HG02763 (cell line): ENCODE data around the gene TK1.
"Not testable (repeated sequence)": the region's sequence is repeated elsewhere in the genome, so short reads cannot be mapped to it uniquely, and the experiment has no call there.

Experiments used
- ATAC-seq: cut with Tn5 transposase; IDR thresholded peaks from one replicate; pipeline ENCODE4 v1.9.1; 2021; ENCODE audit warnings: mild to moderate bottlenecking, moderate library complexity; ENCODE audit not compliant: unreplicated experiment

TK1 gene, protein sequence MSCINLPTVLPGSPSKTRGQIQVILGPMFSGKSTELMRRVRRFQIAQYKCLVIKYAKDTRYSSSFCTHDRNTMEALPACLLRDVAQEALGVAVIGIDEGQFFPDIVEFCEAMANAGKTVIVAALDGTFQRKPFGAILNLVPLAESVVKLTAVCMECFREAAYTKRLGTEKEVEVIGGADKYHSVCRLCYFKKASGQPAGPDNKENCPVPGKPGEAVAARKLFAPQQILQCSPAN

DNA sequence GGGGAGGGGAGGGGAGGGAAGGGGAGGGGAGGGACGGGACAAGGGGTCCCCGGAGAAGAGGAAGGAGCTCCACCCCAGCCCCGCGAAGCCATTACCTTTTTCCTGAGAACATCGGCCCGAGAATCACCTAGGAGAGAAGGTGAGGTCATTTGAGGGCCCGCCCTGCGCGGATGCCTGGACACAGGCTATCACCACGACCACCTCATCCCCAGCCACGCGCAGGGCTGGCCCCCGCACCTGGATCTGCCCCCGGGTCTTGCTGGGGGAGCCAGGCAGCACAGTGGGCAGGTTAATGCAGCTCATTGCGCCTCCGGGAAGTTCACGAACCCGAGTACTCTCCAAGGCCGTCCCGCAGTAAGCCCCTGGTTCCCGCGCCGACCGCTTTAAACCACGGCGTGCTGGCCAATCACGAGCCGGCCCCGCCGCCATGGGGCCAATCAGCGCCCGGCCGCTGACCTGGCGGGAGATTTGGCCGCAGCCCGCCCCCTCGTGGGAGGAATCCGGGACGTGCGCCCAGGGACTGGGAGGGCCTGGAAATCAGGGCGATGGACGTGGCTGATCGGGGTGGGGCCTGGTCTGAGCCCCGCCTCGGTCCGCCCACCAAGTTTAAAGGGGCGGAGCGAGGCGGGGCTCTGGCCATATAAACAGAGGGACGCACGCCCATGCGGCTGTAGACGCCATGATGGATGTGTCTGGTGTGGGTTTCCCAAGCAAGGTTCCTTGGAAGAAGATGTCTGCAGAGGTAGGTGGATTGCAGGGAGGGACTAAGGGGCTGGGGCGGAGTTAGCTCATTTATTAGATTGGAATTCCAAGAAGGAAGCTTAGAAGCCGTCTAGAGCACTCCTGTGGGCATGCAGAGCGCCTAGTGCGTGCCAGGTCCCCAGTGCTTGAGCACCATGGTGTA lies at the start of gene TK1, which contains the start of gene AFMID:
Gene TK1 (minus strand): TSS at position 361 of the 904 bp plus-strand sequence. CDS start 58 bp downstream, at position 303.
Gene AFMID (plus strand): TSS at position 671 of the 904 bp plus-strand sequence. CDS start 9 bp downstream, at position 680.
- peak; percentile 89 for ATAC-seq

DNA sequence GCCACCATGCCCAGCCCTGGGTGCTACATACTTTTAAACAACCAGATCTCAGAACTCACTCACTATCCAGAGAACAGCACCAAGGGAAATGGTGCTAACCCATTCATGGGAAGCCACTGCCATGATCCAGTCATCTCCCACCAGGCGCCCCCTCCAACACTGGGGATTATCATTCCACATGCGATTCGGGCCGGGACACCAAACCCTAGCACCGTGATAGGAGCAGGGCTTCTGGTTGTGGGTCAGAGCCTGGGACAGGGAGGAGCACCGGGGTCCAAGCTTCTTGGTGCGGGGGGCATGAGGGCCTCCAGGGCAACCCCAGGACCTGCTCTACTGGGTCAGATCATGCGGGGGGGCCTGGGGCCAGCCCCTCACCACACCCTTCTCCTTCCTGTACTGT lies 49.0 kb upstream of the TK1 start:
- no peak for ATAC-seq

DNA sequence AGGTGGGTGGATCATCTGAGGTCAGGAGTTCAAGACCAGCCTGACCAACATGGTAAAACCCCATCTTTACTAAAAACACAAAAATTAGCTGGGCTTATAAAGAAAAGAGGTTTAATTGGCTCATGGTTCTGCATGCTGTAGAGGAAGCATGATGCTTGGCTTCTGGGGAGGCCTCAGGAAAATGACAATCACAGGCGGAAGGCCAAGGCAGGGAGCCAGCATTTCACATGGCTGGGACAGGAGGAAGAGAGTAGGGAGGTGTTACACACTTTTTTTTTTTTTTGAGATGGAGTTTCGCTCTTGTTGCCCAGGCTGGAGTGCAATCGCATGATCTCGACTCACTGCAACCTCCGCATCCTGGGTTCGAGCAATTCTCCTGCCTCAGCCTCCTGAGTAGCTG lies 48.2 kb upstream of the TK1 start:
- not testable (repeated sequence) for ATAC-seq

GRCh38 chr17:78234261-78234865 lies 47.5 kb upstream of the TK1 start:
- no peak for ATAC-seq

DNA sequence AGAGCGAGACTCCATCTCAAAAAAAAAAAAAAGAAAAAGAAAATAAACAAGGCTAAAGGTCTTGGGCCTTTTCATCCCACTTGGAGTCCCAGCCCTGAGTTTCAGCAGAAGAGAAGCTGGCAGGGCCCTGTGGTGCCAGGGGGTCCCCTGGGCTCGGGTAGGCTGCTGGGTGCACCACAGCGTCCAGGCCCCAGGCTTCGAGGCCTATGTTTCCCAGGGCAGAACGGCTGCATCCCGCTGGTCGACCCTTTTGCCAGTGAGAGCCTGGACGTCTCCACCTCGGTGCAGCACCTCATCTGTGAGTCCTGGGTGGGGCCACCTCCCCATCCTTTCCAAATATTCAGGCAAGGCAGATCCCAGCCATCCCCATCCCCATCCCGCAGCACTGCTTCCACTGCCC lies 46.8 kb upstream of the TK1 start:
- no peak for ATAC-seq

DNA sequence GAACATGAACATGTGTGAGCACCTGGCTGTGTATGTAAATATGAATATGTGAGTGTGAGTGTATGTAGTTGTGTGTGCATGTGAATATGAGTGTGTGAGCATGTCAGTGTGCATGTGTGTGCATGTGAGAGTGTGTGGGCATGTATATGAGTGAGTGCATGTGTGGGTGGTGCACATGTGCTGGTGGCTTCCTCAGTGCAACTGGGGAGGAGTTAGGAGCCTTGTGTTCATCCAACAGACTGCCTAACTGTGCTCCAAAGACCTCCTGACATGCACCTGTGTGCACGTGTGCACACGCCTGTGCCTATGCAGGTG lies 46.0 kb upstream of the TK1 start:
- no peak for ATAC-seq

GRCh38 chr17:78231991-78232858 lies 45.4 kb upstream of the TK1 start:
- no peak for ATAC-seq

DNA sequence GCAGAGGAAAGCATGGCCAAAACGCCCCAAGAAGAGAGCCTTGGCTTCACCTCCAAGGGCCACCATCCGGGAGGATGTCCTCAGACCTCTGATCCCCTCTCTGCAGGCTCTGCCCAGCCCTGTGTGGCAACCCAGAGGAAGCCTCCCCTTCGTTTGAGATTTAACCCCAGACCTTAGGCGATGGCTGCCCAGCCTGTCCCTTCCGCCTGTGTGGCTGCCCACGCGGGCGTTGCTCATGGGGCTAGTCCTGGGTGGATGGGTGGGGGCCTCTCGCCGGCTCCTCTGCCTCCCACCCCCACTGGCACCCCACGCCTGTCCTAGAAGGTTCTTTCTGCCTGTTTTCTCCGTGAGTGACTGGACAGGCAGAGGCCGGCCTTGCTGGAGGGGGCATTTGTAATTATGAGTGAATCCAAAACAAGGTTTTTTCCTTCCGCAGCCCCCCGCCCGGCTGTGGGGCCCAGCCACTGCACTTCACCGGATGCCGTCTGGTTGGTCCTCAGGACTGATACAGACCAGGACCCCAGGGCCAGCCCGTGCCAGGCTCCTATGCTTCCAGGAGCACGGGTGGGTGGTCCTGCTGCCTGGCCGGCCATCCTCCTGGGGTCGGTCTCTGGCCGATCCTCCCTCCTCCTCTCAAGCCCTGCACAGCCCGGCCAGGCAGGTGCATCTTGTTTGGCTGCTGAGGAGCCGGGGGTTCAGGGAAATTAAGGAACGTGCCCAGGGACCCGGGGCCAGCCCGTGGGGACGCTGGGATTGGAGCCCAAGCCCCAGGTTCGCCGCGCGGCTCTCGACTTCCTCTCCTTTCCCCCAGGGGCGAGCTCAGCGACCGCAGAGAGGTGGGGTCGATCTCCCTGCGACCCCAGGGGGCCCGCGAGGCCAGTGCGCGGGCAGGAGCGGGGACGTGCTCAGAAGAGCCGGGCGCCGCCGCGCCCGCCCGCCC lies 44.4 kb upstream of the TK1 start, which contains the start of gene TMEM235:
Gene TMEM235 (plus strand): TSS at position 636 of the 940 bp plus-strand sequence. CDS start 393 bp downstream, outside the sequence.
- no peak for ATAC-seq

DNA sequence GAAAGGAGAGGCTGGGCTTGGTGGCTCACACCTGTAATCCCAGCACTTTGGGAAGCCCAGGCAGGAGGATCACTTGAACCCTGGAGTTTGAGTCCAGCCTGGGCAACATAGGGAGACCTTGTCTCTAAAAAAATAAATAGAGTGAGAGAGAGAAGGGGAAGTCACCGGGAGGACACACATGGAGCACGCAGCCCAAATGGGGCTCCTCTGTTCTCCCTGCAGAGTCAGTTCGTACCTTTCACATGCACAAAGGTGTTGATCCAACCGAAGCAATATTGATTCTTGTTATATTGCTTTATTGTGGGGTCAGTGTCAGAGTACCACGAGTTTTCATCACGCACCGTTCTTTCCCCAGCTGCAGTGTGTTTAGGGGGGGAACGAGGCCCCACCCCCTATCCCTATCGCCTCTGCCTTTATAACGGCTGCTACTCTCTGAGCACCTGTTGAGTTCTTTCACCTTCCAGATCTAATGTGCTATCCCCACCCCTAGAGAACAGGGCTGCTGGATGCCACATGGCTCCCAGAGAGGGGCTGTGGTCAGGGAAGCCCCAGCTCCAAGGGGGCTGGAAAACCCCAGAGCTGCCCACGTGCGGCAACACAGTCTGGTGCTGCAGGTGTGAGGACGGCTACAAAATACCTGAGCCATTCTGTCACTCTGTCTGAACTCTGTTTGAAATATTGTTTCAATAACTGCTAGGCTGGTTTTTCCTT lies 43.6 kb upstream of the TK1 start:
- ATAC-seq = no peak

- no peak for ATAC-seq
Observed at GRCh38 chr17:78228176-78228575, 41.3 kb upstream of the TK1 start.

DNA sequence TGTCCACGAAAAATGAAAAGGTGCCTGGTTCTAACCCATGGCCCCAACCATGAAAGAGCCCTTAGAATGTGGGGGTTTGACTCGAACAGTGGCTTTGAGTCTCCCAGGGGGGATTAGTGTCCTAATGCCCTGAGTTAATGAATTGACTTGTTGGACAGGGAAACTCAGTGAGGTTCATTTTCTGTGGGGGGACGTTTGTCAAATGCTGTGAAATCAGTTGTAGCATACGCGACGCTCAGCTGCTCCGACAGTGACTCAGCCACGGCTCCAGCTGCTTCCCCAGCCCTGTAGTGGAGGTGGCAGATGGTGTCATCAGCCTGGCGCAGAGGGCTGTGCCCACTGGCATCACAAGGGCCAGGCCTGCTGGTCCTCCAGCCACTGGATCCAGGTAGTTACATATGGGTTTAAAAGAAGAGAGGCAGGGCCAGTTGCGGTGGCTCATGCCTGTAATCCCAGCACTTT lies 40.6 kb upstream of the TK1 start:
- no peak for ATAC-seq

GRCh38 chr17:78226759-78227454 lies 40.1 kb upstream of the TK1 start:
- no peak for ATAC-seq

GRCh38 chr17:78226055-78226758 lies 39.4 kb upstream of the TK1 start:
- no peak for ATAC-seq

DNA sequence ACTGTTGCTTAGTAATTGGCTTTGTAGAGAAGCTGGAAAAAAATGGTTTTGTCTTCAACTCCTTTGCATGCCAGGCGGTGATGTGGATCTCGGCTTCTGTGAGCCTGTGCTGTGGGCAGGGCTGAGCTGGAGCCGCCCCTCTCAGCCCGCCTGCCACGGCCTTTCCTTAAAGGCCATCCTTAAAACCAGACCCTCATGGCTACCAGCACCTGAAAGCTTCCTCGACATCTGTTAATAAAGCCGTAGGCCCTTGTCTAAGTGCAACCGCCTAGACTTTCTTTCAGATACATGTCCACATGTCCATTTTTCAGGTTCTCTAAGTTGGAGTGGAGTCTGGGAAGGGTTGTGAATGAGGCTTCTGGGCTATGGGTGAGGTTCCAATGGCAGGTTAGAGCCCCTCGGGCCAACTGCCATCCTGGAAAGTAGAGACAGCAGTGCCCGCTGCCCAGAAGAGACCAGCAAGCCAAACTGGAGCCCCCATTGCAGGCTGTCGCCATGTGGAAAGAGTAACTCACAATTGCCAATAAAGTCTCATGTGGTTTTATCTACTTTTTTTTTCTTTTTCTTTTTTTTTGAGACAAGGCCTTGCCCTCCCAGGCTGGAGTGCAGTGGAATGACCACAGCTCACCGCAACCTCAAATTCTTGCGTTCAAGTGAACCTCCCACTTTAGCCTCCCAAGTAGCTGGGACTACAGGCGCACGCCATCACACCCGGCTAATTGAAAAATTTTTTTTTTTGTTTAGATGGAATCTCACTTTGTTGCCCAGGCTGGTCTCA lies 38.4 kb upstream of the TK1 start:
- ATAC-seq = no peak

DNA sequence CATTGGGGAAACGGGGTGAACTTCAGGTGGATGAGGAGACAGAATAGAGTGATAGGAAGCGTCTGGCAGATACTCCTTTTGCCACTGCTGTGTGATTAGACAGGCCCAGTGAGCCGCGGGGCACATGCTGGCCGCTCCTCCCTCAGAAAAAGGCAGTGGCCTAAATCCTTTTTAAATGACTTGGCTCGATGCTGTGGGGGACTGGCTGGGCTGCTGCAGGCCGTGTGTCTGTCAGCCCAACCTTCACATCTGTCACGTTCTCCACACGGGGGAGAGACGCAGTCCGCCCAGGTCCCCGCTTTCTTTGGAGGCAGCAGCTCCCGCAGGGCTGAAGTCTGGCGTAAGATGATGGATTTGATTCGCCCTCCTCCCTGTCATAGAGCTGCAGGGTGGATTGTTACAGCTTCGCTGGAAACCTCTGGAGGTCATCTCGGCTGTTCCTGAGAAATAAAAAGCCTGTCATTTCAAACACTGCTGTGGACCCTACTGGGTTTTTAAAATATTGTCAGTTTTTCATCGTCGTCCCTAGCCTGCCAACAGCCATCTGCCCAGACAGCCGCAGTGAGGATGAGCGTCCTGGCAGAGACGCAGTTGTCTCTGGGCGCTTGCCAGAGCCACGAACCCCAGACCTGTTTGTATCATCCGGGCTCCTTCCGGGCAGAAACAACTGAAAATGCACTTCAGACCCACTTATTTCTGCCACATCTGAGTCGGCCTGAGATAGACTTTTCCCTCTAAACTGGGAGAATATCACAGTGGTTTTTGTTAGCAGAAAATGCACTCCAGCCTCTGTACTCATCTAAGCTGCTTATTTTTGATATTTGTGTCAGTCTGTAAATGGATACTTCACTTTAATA lies 37.6 kb upstream of the TK1 start:
- no peak for ATAC-seq

GRCh38 chr17:78223765-78224164 lies 36.9 kb upstream of the TK1 start:
- ATAC-seq = no peak
